GM23248 (cell line): ENCODE measurements around the gene NR5A2. TPM values are rescaled to one million over a fixed set of nuclear protein-coding genes. Genes with fewer than 3 reads are reported as not detected.

Source experiments
- DNase-seq: peaks from one replicate; pipeline ENCODE4 v3.0.0-alpha.2; 2015
- H2AFZ ChIP-seq: fragments of 200-600 bp; sonication (generic); 2 replicates; pipeline ENCODE4 v1.6.1; 2016; ENCODE audit warnings: antibody characterized with exemption
- H3F3A ChIP-seq: fragments of 200-600 bp; sonication (generic); 2 replicates; pipeline ENCODE4 v1.6.1; 2016; ENCODE audit warnings: mild to moderate bottlenecking, antibody characterized with exemption, mixed run types; ENCODE audit not compliant: insufficient read depth
- H3K27ac ChIP-seq: fragments of 200-600 bp; sonication (generic); 2 replicates; pipeline ENCODE4 v1.5.1; 2016; ENCODE audit warnings: mild to moderate bottlenecking
- H3K27me3 ChIP-seq: fragments of 200-600 bp; sonication (generic); replicated peaks from 2 replicates; pipeline ENCODE4 v1.6.1; 2016; ENCODE audit warnings: mild to moderate bottlenecking; ENCODE audit not compliant: insufficient read depth
- H3K36me3 ChIP-seq: fragments of 200-600 bp; sonication (generic); 2 replicates; pipeline ENCODE4 v1.6.1; 2016; ENCODE audit warnings: low read depth, mild to moderate bottlenecking
- H3K4me1 ChIP-seq: fragments of 200-600 bp; sonication (generic); 2 replicates; pipeline ENCODE4 v1.6.1; 2016; ENCODE audit warnings: mild to moderate bottlenecking; ENCODE audit not compliant: insufficient read depth
- H3K4me2 ChIP-seq: fragments of 200-600 bp; sonication (generic); one replicate; pipeline ENCODE4 v1.6.1; 2016; ENCODE audit warnings: mild to moderate bottlenecking; ENCODE audit not compliant: unreplicated experiment
- H3K4me3 ChIP-seq: fragments of 200-600 bp; sonication (generic); 2 replicates; pipeline ENCODE4 v1.5.1; 2016; ENCODE audit warnings: mild to moderate bottlenecking
- H3K79me2 ChIP-seq: fragments of 200-600 bp; sonication (generic); 2 replicates; pipeline ENCODE4 v1.6.1; 2016; ENCODE audit warnings: mild to moderate bottlenecking; ENCODE audit not compliant: insufficient read depth
- H3K9ac ChIP-seq: fragments of 200-600 bp; sonication (generic); 2 replicates; pipeline ENCODE4 v1.6.1; 2016; ENCODE audit warnings: mild to moderate bottlenecking
- H3K9me2 ChIP-seq: fragments of 200-600 bp; sonication (generic); 2 replicates; pipeline ENCODE4 v1.6.1; 2016; ENCODE audit warnings: mixed run types, mild to moderate bottlenecking, moderate library complexity; ENCODE audit not compliant: insufficient read depth
- H3K9me3 ChIP-seq: fragments of 200-600 bp; sonication (generic); one replicate; pipeline ENCODE4 v1.6.1; 2017; ENCODE audit warnings: low read depth
- H4K20me1 ChIP-seq: fragments of 200-600 bp; sonication (generic); 2 replicates; pipeline ENCODE4 v1.6.0; 2016; ENCODE audit not compliant: insufficient read depth
- EZH2 ChIP-seq: fragments of 200-600 bp; sonication (generic); IDR thresholded peaks from 2 replicates; pipeline ENCODE4 v1.6.1; 2018; ENCODE audit warnings: antibody characterized with exemption, mild to moderate bottlenecking; ENCODE audit not compliant: insufficient read depth, poor library complexity, severe bottlenecking
- EZH2phosphoT487 ChIP-seq: fragments of 200-600 bp; sonication (generic); IDR thresholded peaks from 2 replicates; pipeline ENCODE4 v1.6.1; 2018; ENCODE audit warnings: antibody characterized with exemption, moderate library complexity, mild to moderate bottlenecking, low read depth; ENCODE audit not compliant: insufficient read depth
- WGBS, 2 experiments: methylation state at CpG; one replicate each; pipeline ENCODE4 v1.1.6; 2015 to 2017; ENCODE audit warnings: low lambda C conversion rate in 2 of 2, low coverage in 1 of 2; ENCODE audit errors: missing lambda C conversion rate in 2 of 2; 5-methylcytosine and 5-hydroxymethylcytosine counted together
- in situ Hi-C: fragments of 300-500 bp; cut with MboI; formaldehyde crosslinking; loops from 2 replicates; pipeline ENCODE4 v1.15.0; 2020
- polyA plus RNA-seq: library from polyadenylated mRNA; unstranded; fragments of >200 nt; fragmentation: Nextera tagmentation; extraction: Ambion mirVana; gene quantifications from 2 replicates; pipeline ENCODE4 v1.2.1, GENCODE V29; 2016
- total RNA-seq: library from RNA; depleted of rRNA; stranded (reverse); fragments of >200 nt; shearing (Covaris generic); gene quantifications from 2 replicates; pipeline ENCODE4 v1.2.3, GENCODE V29; 2014

NR5A2 gene
- total and polyA plus RNA-seq, 2 experiments from 2014 or later = 0.06 to 0.65 TPM

DNA sequence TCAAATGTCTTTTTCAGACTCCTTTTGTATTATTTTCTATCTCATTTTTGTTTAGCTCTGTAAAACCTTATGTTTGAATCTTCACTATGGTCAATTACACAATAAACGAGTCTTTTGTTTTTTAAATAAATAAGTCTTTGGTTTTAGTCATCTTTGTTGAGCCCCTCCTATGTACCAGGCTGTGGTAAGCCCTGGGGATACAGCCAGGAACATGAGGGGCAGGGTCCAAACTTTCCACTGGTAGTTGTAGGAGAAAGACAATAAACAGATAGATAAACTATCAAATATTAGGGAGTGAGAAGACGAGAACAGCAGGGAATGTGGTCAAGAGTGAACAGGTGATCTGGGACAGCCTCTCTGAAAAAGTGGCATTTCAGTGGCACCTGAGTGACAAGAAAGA is 195.7 kb downstream of the NR5A2 start:
- WGBS, 2 experiments = 68 to 69% methylated on average over 2 of the region's 2 CpGs
- no peaks in the 10 kb centered on the region for H3K27me3 ChIP-seq

GRCh38 chr1:200223613-200224012 is 196.1 kb downstream of the NR5A2 start:
- 49 to 61% methylated on average over 4 of the region's 4 CpGs for WGBS, 2 experiments
- Histone ChIP-seq H3K4me1 (peaks cover 39% of the 10 kb centered on the region), H3K4me2 (no peak overlapping the region), H3F3A (peaks cover 11% of the 10 kb centered on the region), H3K9me3 (no peaks in the 10 kb centered on the region), H3K4me3 (no peak overlapping the region), H3K9me2 (no peaks in the 10 kb centered on the region), H4K20me1 (no peaks in the 10 kb centered on the region), H3K27me3 (no peaks in the 10 kb centered on the region), H3K79me2 (no peaks in the 10 kb centered on the region), H2AFZ (no peak overlapping the region), H3K9ac (peak overlapping the region; percentile 5; the same call in 1 of the 2 replicates), H3K27ac (peak overlapping the region; percentile 65), H3K36me3 (no peaks in the 10 kb centered on the region)
- no peak for DNase-seq
- in situ Hi-C loops = no loop called here
- TF ChIP-seq EZH2phosphoT487 = no peak
- TF ChIP-seq EZH2 = no peak

More for the DNA sequence above, 195.7 kb downstream of the NR5A2 start:
- TF ChIP-seq EZH2phosphoT487 = no peak
- TF ChIP-seq EZH2 = no peak
- Histone ChIP-seq H3K4me1 (peaks cover 35% of the 10 kb centered on the region), H3K4me3 (no peak overlapping the region), H3K9me2 (no peaks in the 10 kb centered on the region), H3K9ac (no peak overlapping the region), H3K4me2 (no peak overlapping the region), H3K79me2 (no peaks in the 10 kb centered on the region), H2AFZ (no peak overlapping the region), H3F3A (peaks cover 11% of the 10 kb centered on the region), H4K20me1 (no peaks in the 10 kb centered on the region), H3K36me3 (no peaks in the 10 kb centered on the region), H3K27ac (no peak overlapping the region), H3K9me3 (no peaks in the 10 kb centered on the region)
- DNase-seq = no peak
- in situ Hi-C loops = no loop called here

GRCh38 chr1:200224315-200224714 is 196.8 kb downstream of the NR5A2 start:
- WGBS, 2 experiments = 44 to 46% methylated on average over 4 of the region's 4 CpGs
- Histone ChIP-seq H3K36me3 (no peaks in the 10 kb centered on the region), H3K9me2 (no peaks in the 10 kb centered on the region), H3K4me1 (peaks cover 41% of the 10 kb centered on the region), H2AFZ (no peak overlapping the region), H3K79me2 (no peaks in the 10 kb centered on the region), H3K9ac (peak overlapping the region; percentile 5; the same call in 1 of the 2 replicates), H3K4me2 (no peak overlapping the region), H3K27ac (peak overlapping the region; percentile 65), H3K9me3 (no peaks in the 10 kb centered on the region), H3K27me3 (no peaks in the 10 kb centered on the region), H3K4me3 (no peak overlapping the region), H3F3A (peaks cover 11% of the 10 kb centered on the region), H4K20me1 (no peaks in the 10 kb centered on the region)
- TF ChIP-seq EZH2phosphoT487 (no peak), EZH2 (no peak)
- in situ Hi-C loops = no loop called here
- DNase-seq = peak; percentile 93

GRCh38 chr1:200226268-200226968 is 198.9 kb downstream of the NR5A2 start:
- in situ Hi-C loops = no loop called here
- Histone ChIP-seq H2AFZ (peak overlapping the region; percentile 54), H3K9ac (no peak overlapping the region), H3K36me3 (no peaks in the 10 kb centered on the region), H3K9me3 (no peaks in the 10 kb centered on the region), H3K4me2 (peak overlapping the region; percentile 43), H3K4me1 (peaks cover 50% of the 10 kb centered on the region), H3K27me3 (no peaks in the 10 kb centered on the region), H4K20me1 (no peaks in the 10 kb centered on the region), H3F3A (peaks cover 19% of the 10 kb centered on the region), H3K4me3 (no peak overlapping the region), H3K27ac (no peak overlapping the region), H3K79me2 (no peaks in the 10 kb centered on the region), H3K9me2 (no peaks in the 10 kb centered on the region)
- WGBS, 2 experiments = 26 to 28% methylated on average over 11 of the region's 11 CpGs
- peak; percentile 44 for DNase-seq
- TF ChIP-seq EZH2phosphoT487 = no peak
- TF ChIP-seq EZH2 = no peak
